GM21381 (cell line): Measurements from ENCODE around the gene AMDHD1.

Experiments used
- ATAC-seq: cut with Tn5 transposase; IDR thresholded peaks from one replicate; pipeline ENCODE4 v1.9.1; 2021; ENCODE audit warnings: mild to moderate bottlenecking, moderate library complexity; ENCODE audit not compliant: unreplicated experiment

Gene AMDHD1

DNA sequence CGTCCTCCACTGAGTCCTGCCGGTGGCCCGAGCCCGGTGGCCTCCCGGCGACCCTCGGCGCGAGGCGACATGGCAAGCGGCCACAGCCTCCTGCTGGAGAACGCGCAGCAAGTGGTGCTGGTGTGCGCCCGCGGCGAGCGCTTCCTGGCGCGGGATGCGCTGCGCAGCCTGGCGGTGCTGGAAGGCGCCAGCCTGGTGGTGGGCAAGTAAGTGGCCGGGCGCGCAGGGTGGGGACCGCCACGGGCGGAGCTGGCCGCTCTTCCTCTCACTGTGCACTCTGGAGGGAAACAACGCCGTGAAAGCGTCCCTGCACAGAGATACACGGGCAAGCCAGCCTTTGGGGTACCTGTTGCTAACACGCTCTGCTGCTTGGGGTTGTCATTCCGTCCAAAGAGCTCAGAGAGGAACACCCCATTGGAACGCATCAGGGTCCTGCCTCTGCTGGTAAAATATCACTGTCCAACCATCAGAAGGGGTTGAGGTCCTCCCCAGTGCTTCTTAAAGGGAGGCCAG is at the start of gene AMDHD1:
Gene AMDHD1 (plus strand): TSS at position 2 of the 513 bp plus-strand sequence. CDS start 68 bp downstream, at position 70.
- ATAC-seq = peak; percentile 66

DNA sequence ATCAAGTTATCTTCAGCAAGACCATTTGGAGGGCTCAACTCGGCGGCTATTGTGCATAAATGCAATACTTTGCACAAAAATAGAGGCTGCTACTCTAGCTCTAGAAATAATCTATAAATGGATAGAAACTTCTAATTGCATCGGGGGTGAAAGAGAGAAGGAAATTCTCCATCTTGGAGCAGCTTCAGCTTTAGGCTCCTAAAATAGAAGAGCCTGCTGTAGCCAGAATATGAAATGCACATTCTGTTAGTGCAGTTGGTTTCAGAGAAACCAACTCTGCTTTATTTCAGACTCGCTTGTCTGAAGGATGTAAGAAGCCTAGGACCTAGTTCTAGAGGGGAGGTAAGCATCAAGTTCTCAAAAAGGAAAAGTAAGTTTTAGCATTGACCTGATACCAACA is 46.3 kb upstream of the AMDHD1 start:
- ATAC-seq = no peak

GRCh38 chr12:95898081-95898480 is 45.0 kb upstream of the AMDHD1 start:
- ATAC-seq = no peak

DNA sequence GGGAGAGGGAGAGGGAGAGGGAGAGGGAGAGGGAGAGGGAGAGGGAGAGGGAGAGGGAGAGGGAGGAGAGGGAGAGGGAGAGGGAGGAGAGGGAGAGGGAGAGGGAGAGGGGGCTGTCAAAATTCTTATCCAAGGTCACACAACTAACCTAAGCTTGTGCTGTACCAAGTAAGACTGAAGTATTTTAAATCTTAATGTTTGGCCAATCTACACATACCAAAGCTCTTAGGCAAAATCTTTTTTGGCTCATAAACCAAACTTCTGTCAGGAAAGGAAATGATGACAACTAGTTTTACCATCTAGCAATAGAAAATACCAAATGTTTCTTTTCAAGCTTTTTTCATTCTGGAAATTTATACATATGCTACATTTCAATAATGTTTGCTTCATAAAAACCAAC is 34.6 kb upstream of the AMDHD1 start:
- no peak for ATAC-seq

- ATAC-seq = no peak
These were observed 33.3 kb upstream of the AMDHD1 start for GRCh38 chr12:95909871-95910270.

DNA sequence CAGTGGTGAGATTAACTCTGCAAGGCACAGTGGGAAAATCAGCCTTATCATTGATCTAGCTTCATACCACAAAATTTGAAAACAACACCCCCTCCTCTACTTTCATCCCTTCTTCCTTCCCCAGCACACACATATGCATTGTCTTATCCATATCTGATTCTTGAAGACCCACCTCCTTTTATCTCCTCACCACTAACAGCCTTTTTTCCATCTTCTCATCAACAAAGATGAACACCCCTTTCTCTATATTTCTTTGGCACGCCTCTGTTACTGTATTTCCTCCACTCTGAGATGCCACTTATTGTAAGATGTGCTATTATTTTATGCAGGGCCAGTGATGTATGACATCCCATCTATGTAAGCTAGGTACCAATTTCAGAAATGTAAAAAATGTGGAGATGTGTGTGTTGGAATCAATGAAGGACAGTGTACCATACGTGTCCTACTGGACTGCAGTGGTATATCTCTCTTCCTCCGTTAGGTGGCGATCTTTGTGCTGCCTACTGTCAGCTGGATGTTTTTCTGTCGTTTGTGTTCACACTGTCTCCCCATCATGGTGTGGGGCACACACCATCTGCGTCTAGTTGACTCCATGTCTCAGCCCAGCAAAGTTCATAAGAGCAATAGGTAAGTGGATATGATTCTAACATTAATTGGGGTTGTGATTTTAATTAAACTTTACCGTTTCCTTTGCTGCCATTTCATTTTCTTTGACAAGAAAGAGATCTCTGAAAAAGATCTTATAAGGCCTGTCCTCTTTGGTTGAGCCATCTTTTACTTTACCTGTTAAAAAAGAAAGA is 24.7 kb upstream of the AMDHD1 start:
- ATAC-seq = peak; percentile 93

GRCh38 chr12:95919110-95919509 is 24.0 kb upstream of the AMDHD1 start:
- ATAC-seq = no peak

- ATAC-seq = no peak
These were observed 20.9 kb upstream of the AMDHD1 start for GRCh38 chr12:95922231-95922630.

DNA sequence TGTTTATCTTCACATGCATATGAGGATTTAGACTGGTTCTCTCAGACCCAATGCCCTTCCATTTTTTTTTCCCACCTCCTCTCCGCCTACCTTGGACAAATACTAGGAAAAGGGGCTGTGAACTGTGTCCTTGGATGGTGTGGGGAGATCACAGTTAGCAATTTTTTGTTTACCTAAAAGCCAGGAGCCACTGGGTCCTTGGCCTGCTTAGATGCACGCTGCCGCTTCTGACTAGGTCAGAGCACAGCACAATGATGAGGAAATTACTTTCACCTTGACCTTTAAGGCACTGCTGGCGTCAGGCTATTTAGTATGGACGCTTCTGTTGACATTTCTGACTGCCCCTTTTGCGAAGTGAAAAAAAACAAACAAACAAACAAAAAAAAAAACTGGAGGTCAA is 2.6 kb upstream of the AMDHD1 start:
- ATAC-seq = no peak

DNA sequence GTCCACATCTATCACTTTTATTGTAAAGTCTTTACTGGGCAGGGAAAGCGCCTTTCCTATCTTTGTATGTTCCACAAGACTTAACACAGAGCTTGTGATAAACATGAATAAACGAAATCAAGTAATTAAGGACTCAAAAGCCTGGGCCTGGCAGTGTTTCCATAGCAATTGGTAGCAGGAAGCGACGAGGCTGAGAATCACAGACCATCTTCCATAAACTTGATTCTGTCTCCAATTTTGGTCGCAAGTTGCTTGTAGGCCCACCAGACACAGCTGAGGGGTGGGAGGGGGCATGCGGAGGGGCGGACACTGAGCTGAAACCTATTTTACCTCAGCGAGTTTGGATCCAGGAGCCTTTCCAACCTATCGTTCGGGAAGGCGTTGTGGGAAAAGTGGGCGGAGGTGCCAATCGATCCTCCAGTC is 1.0 kb upstream of the AMDHD1 start:
- ATAC-seq = no peak

DNA sequence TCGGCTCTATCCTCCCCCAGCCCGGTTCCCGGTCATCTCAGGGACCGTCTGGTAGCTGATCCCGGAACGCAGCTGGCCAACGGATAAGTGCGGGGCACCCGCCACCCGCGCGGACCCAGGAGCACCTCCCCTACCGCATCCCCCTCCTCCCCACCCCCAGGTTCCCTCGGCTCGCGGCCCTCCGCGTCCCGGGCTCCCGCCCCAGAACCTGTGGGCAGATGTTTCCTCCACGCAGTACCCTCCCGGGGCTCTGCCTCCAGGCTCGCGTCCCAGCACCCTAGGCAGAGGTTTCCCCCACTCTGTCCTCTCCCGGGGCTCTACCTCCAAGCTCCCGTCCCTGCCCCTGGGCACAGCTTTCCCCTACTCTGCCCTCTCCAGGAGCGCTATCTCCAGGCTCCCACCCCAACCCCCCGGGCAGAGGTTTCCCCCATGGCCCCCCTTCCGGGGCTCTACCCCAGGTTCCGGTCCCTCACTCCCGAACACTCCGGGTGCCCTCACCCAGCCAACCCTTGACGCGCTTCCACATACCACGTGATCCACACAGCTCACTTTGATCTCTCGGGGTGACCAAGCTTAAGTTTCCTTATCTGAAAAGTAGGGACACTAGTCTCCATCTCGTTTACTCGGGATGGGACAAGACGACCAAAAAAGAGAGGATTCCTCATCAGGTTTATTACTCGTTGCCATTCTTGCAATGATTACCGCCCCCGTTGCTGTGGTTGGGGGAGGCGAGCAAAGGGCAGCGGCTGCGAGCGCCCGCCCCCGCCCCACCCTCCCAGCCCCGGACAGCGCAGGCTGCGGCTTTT is 404 bp upstream of the AMDHD1 start, which contains the start of gene CCDC38:
Gene CCDC38 (minus strand): TSS at position 91 of the 806 bp plus-strand sequence. CDS start 6,105 bp downstream, outside the sequence.
- ATAC-seq = peak; percentile 97

- no peak for ATAC-seq
These were observed 1.1 kb downstream of the AMDHD1 start for GRCh38 chr12:95944108-95944704.

GRCh38 chr12:95949477-95950206 is 6.5 kb downstream of the AMDHD1 start:
- ATAC-seq = no peak

DNA sequence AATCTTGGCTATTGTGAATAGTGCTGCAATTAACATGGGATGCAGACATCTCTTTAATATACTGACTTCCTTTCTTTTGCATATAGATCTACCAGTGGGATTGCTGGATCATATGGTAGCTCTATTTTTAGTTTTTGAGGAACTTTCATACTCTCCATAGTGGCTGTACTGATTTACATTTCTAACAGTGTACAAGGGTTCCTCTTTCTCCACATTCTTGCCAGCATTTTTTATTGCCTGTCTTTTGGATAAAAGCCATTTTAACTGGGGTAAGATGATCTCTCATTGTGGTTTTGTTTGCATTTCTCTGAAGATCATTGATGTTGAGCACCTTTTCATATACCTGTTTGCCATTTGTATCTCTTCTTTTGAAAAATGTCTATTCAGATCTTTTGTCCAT is 8.4 kb downstream of the AMDHD1 start:
- no peak for ATAC-seq

DNA sequence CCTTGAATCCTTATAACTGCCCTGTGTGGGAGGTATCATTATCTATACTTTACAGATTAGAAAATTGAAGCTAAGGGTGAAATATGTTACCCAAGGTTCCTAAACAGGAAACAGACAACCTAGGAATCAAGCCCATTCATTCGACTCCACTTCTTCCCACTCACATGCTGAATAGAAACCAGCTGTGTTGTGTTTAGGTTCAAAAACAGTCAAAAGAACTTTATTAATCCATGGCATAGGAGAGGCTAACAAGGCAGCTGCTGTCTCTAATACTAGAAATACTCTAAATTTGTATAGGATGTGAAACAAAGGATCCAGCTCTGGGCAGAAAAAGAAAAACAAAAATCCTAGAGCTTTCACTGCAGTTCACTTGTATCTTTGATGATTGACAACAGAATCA is 9.9 kb downstream of the AMDHD1 start:
- ATAC-seq = no peak

DNA sequence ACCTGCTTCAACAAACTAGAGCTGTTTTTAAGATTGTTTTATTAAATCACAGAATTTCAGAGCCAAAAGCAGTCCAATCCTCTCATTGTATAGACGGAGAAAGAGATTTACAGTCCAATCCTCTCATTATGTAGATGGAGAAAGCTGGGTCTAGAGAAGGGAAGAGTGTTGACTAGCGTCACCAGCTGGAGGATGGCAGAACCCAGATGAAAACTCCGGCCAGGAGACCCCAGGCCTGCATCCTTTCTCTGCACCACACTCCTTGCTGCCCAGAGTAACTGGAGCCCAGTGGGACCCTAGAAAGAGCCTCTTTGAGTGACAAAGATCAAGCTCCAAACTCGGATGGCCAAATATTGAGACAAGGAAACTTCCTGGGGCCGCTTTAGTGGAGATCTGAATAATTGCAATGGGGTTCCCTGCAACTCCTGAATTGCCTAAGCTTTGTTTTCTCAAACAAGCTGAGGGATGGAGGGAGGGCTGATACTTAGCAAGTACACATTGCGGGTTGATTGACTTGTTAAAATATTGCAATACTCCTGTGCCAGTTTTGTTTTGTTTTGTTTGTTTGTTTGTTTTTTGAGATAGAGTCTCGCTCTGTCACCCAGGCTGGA is 12.5 kb downstream of the AMDHD1 start:
- ATAC-seq = no peak

GRCh38 chr12:95956557-95957145 is 13.5 kb downstream of the AMDHD1 start:
- ATAC-seq = no peak

DNA sequence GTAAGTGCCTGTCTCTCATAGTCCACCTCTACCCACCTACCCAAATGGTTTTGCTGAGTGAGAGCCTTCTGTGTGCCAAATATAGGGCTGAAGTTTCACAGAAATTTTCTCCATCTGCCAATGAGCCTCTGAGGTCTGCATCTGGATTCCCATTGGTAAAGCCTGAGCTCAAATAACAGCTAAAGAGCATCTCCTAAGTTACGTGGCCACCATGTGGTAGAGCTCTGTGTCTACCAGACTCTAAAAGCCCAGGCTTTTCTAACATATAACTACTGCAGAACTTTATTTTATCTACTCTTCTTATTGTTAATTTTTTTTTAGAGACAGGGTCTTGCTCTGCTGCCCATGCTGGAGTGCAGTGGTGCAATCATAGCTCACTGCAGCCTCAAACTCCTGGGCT is 16.0 kb downstream of the AMDHD1 start:
- ATAC-seq = no peak

DNA sequence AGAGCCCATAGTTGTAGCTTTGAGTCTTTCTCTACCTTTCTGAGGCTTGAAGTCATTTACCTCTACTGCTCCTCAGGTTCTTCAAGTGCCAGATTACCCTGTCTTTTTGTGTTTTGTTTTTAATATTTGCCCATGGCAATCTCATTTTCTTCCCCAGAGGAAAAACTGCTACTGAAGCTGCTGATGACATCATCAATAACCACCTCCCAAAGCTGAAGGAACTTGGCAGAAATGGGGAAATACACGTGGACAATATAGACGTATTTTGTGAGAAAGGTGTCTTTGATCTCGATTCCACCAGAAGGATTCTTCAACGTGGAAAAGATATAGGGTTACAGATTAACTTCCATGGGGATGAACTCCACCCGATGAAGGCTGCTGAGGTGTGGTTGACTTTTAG is 17.1 kb downstream of the AMDHD1 start:
- no peak for ATAC-seq

DNA sequence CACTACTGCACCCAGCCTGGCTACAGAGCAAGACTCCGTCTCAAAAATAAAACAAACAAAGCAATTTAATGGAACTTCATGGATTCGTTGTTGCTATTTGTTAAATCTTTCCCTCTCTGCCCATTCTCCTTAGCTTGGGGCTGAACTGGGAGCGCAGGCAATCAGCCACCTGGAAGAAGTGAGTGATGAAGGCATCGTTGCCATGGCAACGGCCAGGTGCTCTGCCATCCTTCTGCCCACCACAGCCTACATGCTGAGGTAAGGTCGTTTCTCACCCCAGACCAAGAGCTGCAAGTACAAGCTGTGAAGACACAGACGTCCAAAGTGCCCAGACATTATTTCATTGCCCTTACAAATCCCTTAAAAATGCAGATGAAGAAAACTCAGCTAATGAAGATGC is 19.1 kb downstream of the AMDHD1 start:
- no peak for ATAC-seq
